GM18498 (cell line): ENCODE data around the gene ALAS1.
"Not testable (repeated sequence)": the region's sequence is repeated elsewhere in the genome, so short reads cannot be mapped to it uniquely, and the experiment has no call there.

Experiments
- ATAC-seq: cut with Tn5 transposase; IDR thresholded peaks from one replicate; pipeline ENCODE4 v1.9.1; 2021; ENCODE audit warnings: mild to moderate bottlenecking, moderate library complexity; ENCODE audit not compliant: unreplicated experiment

ALAS1 gene

DNA sequence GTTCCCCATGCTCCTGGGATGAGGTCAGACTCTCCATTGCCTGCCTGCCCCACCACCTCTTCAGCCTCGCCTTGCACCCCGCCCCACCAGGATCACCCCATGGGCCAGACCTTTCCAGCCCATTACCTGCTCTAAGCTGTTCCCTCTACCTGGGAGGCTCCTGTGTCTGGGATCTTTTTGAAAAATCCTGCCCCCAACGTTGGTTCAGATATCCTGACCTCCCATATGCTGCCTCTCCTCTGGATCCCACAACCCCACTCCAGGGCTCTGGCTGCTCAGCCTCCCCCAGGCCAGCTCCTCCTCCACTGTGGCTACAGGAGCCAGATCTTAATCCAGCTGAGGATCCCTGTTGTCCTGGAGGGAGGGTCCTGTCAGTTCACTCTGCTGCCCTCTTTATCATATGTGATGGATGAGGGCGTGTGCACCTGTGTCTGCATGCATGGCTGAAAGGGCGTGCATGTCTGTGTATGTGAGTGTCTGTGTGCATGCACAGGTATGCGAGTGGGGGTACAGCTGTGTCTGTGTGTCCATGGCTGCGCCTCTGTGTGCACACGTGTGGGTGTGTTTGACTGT lies 21.7 kb upstream of the ALAS1 start:
- no peak for ATAC-seq

DNA sequence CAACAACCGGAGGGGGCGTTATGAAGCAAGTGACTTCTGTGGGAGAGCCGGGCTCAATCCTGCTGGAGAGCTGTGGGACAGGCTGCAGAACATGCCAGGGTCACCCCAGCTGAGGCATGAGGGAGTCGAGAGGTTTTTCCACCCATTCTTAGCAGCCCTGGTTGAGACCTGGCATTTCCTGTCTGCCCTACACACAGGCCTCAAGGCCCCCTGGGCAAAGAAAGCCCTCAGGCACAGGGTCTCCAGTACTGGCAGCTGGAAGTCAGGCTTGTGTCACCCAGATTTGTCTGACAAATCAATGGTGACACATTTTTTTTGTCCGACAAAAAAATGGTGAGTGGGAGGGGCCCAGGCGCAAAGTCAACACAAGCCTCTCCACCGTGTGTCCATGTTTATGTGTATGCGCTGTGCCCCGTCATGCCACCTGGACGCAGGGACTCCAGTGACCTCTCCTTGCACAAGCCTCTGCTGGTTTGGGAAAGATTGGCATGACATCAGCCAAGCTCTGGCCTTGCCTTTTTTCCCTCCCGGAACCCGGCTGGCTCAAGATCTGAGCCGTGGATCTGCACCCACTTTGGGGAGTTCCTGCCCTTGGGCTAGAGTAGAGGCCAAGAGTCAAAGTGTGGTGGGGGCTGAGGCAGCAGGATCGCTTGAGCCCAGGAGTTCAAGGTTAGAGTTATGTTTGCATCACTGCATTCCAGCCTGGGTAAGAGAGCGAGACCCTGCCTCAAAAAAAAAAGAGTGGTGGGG lies 20.8 kb upstream of the ALAS1 start:
- ATAC-seq: no peak

- no peak for ATAC-seq
Measured at GRCh38 chr3:52177701-52178042, 20.3 kb upstream of the ALAS1 start.

DNA sequence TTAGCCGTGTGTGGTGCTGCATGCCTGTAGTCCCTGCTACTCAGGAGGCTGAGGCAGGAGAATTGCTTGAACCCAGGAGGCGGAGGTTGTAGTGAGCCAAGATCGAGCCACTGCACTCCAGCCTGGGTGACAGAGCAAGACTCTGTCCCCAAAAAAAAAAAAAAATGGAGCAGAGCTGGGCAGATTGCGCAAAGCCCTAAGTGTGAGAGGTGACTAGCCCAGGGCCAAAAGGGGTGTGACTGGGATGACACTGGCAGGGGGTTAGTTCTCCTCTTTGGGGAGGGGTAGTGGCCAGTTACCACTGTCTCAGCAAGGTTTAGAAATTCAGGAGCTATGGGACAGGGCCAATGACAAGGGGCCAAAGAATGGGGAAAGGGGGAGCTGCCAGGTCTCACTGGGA lies 19.8 kb upstream of the ALAS1 start:
- ATAC-seq: not testable (repeated sequence)

DNA sequence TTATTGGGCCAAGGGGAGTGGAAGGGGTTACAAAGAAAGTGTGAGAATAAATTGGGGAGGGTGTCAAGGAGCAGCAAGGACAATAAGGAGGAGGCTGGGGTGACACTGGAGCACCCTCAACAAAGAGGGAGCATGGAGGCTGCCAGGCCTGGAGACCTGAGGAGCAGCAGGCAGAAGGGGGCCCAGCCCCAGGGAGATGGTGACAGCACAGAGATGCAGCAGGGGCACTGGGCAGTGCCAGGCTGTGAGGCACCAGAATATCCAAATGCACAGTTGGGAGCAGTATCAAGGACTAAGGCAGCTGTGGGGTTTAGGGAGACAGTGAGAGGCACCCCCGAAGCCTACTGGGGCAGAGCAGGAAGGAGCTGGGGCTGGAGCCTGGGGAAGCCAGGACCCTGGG lies 19.4 kb upstream of the ALAS1 start:
- ATAC-seq: no peak

- no peak for ATAC-seq
Measured at GRCh38 chr3:52181543-52181942, 16.4 kb upstream of the ALAS1 start.

DNA sequence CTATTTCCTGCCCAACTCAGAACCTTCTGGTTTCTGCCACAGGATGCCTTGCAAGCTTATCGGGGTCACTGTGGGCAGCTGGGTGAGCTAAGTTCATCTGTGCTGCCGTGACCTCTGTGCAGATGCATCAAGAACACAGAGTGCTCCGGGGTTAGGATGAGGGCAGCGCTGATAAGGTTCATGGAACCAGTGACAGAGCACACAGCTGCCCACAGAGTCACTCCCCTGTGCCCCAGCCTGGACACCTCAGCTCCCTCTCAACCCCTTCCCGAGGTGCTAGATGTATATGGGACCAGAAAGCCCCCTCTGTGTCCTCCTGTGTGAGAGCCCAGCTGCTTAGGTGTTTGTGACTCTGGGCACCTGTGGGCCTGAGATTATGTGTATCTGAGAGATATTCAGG lies 15.8 kb upstream of the ALAS1 start:
- ATAC-seq: no peak

- ATAC-seq: no peak
Measured at GRCh38 chr3:52182691-52183090, 15.3 kb upstream of the ALAS1 start.

- ATAC-seq: no peak
Measured at GRCh38 chr3:52183786-52184445, 14.0 kb upstream of the ALAS1 start.

GRCh38 chr3:52184690-52185089 lies 13.3 kb upstream of the ALAS1 start:
- ATAC-seq: no peak

DNA sequence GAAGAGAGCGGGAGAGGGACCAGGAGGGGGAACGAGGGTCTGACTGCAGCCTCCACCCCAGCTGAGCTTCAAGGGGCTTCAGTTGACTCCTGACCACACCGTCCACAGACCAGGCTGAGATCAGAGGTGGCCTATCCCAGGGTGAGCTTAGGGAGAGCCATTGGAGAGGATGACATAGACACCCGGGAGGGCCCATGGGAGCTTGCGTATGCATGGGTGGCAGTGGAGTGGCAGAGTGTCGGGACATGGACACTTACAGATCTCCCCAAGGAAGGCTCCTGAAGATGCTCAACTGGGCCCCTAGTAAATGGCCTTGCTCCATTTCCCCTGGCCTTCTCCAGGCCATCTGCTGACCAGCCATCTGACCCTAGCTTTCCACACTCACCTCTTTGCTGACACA lies 12.6 kb upstream of the ALAS1 start:
- ATAC-seq: no peak

- no peak for ATAC-seq
Measured at GRCh38 chr3:52185837-52186236, 12.1 kb upstream of the ALAS1 start.

- ATAC-seq: no peak
Measured at GRCh38 chr3:52186729-52187128, 11.2 kb upstream of the ALAS1 start.

DNA sequence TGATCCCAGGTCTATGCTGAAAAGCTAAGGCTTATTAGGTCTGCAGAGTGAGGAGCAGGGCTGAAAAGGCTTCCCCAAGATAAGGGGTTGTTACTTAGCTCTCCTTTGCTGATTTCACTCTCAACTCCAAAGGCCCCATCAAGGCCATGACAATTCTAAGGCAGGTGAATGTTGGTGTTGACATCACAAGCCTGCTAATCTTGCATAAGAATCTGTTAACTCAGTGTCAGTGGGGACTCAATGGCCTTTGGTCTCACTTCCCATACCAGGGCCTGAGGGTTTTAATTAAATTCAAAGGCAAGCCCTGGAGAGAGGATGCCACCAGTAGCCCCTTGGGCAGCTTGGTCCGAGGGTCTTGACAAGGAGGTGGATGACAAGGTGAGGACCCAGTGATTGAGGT lies 9.4 kb upstream of the ALAS1 start:
- no peak for ATAC-seq

- ATAC-seq: no peak
Measured at GRCh38 chr3:52190294-52191074, 7.5 kb upstream of the ALAS1 start.

GRCh38 chr3:52191663-52192062 lies 6.3 kb upstream of the ALAS1 start:
- no peak for ATAC-seq

- ATAC-seq: no peak
Measured at GRCh38 chr3:52193065-52193464, 4.9 kb upstream of the ALAS1 start.

DNA sequence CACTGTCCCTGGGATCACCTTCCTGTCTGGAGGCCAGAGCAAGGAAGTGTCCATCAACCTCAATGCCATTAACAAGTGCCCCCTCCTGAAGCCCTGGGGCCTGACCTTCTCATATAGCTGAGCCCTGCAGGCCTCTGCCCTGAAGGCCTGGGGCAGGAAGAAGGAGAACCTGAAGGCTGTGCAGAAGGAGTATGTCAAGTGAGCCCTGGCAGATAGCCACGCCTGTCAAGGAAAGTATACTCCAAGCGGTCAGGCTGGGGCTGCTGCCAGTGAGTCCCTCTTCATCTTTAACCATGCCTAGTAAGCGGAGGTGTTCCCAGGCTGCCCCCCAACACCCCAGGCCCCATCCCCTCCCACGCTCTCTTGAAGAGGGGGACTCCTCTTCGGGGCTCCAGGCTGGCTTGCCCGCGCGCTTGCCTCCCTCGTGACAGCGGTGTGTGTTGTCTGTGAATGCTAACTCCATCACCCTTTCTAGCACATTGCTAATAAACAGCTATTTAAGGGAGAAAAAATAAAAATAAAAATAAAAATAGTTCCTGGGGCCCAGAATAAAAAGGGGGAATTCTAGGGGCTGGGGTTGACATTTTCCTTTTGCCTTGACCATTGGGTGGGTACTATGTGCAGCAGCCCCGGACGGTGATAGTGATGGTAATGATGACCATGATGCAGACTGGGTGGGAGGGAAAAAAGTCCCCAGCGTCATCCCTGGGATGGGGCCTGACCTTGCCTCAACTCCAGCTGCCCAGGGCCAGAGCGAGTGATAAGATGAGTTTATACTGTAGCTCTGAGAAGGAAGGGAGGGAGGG lies 3.3 kb upstream of the ALAS1 start:
- ATAC-seq: no peak

DNA sequence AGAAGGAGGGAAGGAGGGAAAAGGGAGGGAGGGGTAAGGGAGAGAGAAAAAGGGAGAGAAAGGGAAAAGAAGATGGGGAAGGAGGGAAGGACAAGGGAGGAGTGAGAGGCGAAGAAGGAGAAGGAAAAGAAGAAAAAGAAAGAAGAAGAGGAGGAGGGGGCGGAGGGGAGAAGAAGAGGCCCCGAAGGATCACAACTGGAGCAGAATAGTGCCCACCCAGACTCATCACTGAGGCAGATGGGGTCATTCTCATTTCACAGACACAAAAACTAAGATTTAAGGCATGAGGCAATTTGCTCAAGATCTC lies 2.7 kb upstream of the ALAS1 start:
- ATAC-seq: no peak

GRCh38 chr3:52195823-52196331 lies 2.1 kb upstream of the ALAS1 start:
- no peak for ATAC-seq

- ATAC-seq: no peak
Measured at GRCh38 chr3:52196977-52197376, 983 bp upstream of the ALAS1 start.
